ENCODE measurements around the gene ZNF296.

Gene ZNF296

DNA sequence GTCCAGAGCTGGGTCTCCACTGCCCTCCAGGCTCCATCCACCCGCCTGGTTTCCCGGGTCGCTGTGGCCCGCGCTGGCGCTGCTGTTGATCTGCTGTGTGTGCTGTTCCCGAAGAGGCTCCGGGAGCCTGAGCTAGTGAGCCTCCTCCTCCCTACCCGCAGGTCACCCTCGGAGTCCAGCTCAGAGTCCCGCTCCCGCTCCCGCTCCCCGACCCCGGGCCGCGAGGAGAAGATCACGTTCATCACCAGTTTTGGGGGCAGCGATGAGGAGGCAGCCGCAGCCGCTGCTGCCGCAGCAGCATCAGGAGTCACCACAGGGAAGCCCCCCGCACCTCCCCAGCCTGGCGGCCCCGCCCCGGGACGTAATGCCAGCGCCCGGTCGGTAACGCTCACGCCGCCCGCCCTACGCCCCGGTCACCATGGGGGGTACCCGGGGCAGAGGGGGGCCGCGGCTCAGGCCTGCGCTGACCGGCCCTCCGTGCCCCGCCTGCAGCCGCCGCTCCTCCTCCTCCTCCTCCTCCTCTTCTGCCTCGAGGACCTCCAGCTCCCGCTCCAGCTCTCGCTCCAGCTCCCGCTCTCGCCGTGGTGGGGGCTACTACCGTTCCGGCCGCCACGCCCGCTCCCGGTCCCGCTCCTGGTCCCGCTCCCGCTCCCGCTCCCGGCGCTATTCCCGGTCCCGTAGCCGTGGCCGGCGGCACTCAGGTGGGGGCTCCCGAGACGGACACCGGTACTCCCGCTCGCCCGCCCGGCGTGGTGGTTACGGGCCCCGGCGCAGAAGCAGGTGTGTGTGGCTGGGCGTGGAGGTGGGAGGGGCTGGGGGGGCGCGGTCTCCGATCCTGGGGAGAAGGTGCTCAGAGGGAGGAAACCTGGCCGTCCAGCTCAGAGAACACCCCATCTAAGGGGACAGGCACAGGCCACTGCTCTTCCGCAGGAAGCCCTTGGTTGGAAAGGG is 12.2 kb downstream of the ZNF296 start:
- H3K9me3 ChIP-seq (ENCODE audit: control insufficient read depth in 5 of 5, low read length in 5 of 5): no peaks in the 10 kb centered on the region
- H3K4me1 ChIP-seq (ENCODE audit: control insufficient read depth in 5 of 5, insufficient read depth in 5 of 5, low read length in 5 of 5): peaks cover 0 to 1% (median 0%) of the 10 kb centered on the region in 5 donors
- H3K27ac ChIP-seq (ENCODE audit: low read depth, low read length): no peak overlapping the region
- H3K27me3 ChIP-seq (ENCODE audit: control insufficient read depth in 5 of 5, insufficient read depth in 4 of 5, low read length in 5 of 5): no peaks in the 10 kb centered on the region
- no peak overlapping the region for H3K4me3 ChIP-seq (ENCODE audit: low read depth in 1 of 5, low read length in 5 of 5)
- no peak overlapping the region for H3K9ac ChIP-seq (ENCODE audit: low read length in 5 of 5)
- H3K36me3 ChIP-seq (ENCODE audit: control insufficient read depth in 5 of 5, insufficient read depth in 5 of 5, low read length in 5 of 5): peaks cover 0 to 88% (median 79%) of the 10 kb centered on the region in 5 donors

DNA sequence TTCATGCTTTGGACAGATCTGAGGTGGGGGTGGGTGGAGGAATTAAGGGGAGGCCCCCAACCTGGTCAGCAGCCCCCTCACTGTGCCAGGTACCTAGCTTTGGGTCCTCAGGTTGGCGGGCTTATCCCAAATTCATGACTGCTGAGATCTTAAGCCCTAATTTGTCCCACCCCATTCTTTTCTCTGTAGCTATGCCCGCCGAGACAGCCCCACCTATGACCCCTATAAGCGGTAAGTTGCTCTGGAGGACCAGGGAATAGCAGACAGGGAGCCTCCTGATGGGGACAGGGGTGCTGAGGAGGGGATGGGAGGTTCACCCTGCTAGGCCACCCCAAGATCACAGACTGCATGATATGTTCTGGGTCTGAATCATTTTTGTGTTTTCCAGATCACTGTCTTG is 14.3 kb downstream of the ZNF296 start:
- no peak overlapping the region for H3K9ac ChIP-seq (ENCODE audit: low read length in 5 of 5)
- no peaks in the 10 kb centered on the region for H3K4me1 ChIP-seq (ENCODE audit: control insufficient read depth in 5 of 5, insufficient read depth in 5 of 5, low read length in 5 of 5)
- no peaks in the 10 kb centered on the region for H3K9me3 ChIP-seq (ENCODE audit: control insufficient read depth in 5 of 5, low read length in 5 of 5)
- no peak overlapping the region for H3K27ac ChIP-seq (ENCODE audit: low read depth, low read length)
- no peaks in the 10 kb centered on the region for H3K27me3 ChIP-seq (ENCODE audit: control insufficient read depth in 5 of 5, insufficient read depth in 4 of 5, low read length in 5 of 5)
- peaks cover 0 to 89% (median 82%) of the 10 kb centered on the region in 5 donors for H3K36me3 ChIP-seq (ENCODE audit: control insufficient read depth in 5 of 5, insufficient read depth in 5 of 5, low read length in 5 of 5)
- H3K4me3 ChIP-seq (ENCODE audit: low read depth in 1 of 5, low read length in 5 of 5): no peak overlapping the region

DNA sequence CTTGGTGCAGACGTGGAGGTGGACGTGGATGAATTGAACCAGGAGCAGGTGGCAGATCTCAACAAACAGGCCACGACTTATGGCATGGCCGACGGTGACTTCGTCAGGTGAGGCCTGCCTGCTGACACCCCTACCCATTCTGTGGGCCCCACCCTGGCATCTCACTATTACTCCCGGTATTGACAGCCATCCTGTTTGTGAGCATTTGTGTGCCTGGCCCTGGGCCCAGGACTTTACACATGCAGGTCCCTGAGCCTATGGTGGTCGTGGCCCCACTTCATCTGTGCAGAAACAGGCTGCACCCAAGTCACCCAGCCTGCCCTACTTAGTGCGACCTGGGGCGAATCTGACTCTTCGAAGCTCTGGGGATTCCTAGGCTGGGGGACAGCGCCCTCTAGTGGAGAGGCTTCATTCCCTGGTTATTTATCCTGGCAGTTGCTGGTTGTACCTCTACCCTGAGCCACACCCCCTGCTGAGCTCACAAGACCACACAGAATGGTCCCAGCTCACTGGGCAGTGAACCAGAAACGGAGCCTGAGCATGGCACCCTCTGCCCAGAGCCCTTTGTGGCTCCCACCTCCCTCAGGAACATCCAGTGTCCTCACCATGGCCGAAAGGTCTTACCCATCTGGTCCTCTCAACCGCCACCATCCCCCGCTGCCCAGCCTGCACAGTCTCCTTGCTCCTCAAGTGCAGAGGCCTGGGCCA is 16.9 kb downstream of the ZNF296 start:
- Histone ChIP-seq H3K27ac (ENCODE audit: low read depth, low read length) (no peak overlapping the region), H3K27me3 (ENCODE audit: control insufficient read depth in 5 of 5, insufficient read depth in 4 of 5, low read length in 5 of 5) (no peaks in the 10 kb centered on the region), H3K4me1 (ENCODE audit: control insufficient read depth in 5 of 5, insufficient read depth in 5 of 5, low read length in 5 of 5) (no peaks in the 10 kb centered on the region), H3K9me3 (ENCODE audit: control insufficient read depth in 5 of 5, low read length in 5 of 5) (no peaks in the 10 kb centered on the region), H3K36me3 (ENCODE audit: control insufficient read depth in 5 of 5, insufficient read depth in 5 of 5, low read length in 5 of 5) (peaks cover 0 to 94% (median 89%) of the 10 kb centered on the region in 5 donors), H3K4me3 (ENCODE audit: low read depth in 1 of 5, low read length in 5 of 5) (no peak overlapping the region), H3K9ac (ENCODE audit: low read length in 5 of 5) (no peak overlapping the region)

DNA sequence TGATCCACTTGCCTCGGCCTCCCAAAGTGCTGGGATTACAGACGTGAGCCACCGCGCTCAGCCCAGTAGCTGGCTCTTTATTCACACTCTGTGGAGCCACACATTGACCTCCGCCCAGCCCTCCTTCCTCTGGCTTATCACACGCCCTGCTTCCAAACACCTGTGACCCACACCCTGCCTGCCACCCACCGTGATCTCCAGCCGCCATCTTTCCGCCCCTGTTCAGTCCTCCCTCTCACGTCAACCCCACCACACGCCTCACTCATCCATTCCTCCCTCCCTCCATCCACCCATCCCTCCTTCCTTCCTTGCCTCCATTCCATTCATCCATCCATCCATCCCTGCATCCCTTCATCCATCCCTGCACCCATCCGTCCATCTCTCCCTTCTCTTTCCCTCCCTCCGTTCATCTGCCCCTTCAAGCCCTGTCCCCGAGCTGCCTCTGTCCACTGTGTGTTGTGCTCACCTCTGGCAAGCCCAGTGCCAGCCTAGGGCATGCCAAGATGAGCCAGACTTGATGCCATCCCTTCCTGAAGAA is 17.6 kb downstream of the ZNF296 start:
- Histone ChIP-seq H3K4me3 (ENCODE audit: low read depth in 1 of 5, low read length in 5 of 5) (no peak overlapping the region), H3K27me3 (ENCODE audit: control insufficient read depth in 5 of 5, insufficient read depth in 4 of 5, low read length in 5 of 5) (no peaks in the 10 kb centered on the region), H3K9me3 (ENCODE audit: control insufficient read depth in 5 of 5, low read length in 5 of 5) (no peaks in the 10 kb centered on the region), H3K36me3 (ENCODE audit: control insufficient read depth in 5 of 5, insufficient read depth in 5 of 5, low read length in 5 of 5) (peaks cover 0 to 94% (median 90%) of the 10 kb centered on the region in 5 donors), H3K9ac (ENCODE audit: low read length in 5 of 5) (no peak overlapping the region), H3K27ac (ENCODE audit: low read depth, low read length) (no peak overlapping the region), H3K4me1 (ENCODE audit: control insufficient read depth in 5 of 5, insufficient read depth in 5 of 5, low read length in 5 of 5) (no peaks in the 10 kb centered on the region)

DNA sequence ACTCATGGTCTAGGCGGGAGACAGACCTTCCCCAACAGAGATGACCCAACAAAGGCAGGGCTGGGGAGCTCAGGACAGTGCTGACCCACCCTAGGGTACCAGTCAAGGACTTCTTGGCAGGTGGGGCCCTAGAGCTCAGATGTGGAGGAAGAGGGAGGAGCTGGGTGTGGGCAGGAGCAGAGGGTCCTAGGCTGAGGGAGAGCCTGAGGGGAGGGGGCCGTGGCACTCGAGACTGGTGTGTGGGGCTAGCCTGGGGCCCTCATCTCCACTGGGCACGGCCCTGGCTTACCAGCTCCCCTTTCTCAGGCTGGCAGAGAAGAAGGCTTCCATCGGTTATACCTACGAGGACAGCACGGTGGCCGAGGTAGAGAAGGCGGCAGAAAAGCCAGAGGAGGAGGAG is 18.8 kb downstream of the ZNF296 start:
- no peaks in the 10 kb centered on the region for H3K9me3 ChIP-seq (ENCODE audit: control insufficient read depth in 5 of 5, low read length in 5 of 5)
- H3K27me3 ChIP-seq (ENCODE audit: control insufficient read depth in 5 of 5, insufficient read depth in 4 of 5, low read length in 5 of 5): no peaks in the 10 kb centered on the region
- peaks cover 0 to 93% (median 92%) of the 10 kb centered on the region in 5 donors for H3K36me3 ChIP-seq (ENCODE audit: control insufficient read depth in 5 of 5, insufficient read depth in 5 of 5, low read length in 5 of 5)
- no peak overlapping the region for H3K9ac ChIP-seq (ENCODE audit: low read length in 5 of 5)
- H3K4me1 ChIP-seq (ENCODE audit: control insufficient read depth in 5 of 5, insufficient read depth in 5 of 5, low read length in 5 of 5): peaks cover 0 to 1% (median 0%) of the 10 kb centered on the region in 5 donors
- H3K4me3 ChIP-seq (ENCODE audit: low read depth in 1 of 5, low read length in 5 of 5): no peak overlapping the region
- H3K27ac ChIP-seq (ENCODE audit: low read depth, low read length): no peak overlapping the region

DNA sequence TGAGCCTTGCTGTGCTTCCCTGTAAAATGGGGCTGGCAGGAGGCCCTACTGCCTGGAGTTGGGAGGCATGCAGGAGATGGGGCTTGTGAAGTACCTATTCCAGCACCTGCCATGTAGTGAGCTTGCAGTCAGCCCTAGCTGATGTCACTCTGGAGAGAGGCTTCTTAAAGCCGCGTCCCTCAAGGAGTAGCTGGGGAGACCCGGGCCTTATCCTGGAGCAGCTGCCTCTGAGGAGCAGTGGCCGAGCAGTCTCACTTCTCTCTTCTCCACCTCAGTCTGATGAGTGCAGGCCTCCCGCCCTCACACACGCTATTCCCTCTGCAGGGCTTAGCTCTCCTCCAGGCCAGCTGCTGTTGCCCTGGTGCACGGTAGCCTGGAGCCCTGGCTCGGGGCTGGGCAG is 19.4 kb downstream of the ZNF296 start:
- Histone ChIP-seq H3K4me1 (ENCODE audit: control insufficient read depth in 5 of 5, insufficient read depth in 5 of 5, low read length in 5 of 5) (peaks cover 0 to 7% (median 4%) of the 10 kb centered on the region in 5 donors), H3K36me3 (ENCODE audit: control insufficient read depth in 5 of 5, insufficient read depth in 5 of 5, low read length in 5 of 5) (peaks cover 0 to 96% (median 92%) of the 10 kb centered on the region in 5 donors), H3K27ac (ENCODE audit: low read depth, low read length) (no peak overlapping the region), H3K4me3 (ENCODE audit: low read depth in 1 of 5, low read length in 5 of 5) (no peak overlapping the region), H3K27me3 (ENCODE audit: control insufficient read depth in 5 of 5, insufficient read depth in 4 of 5, low read length in 5 of 5) (no peaks in the 10 kb centered on the region), H3K9ac (ENCODE audit: low read length in 5 of 5) (no peak overlapping the region), H3K9me3 (ENCODE audit: control insufficient read depth in 5 of 5, low read length in 5 of 5) (no peaks in the 10 kb centered on the region)

DNA sequence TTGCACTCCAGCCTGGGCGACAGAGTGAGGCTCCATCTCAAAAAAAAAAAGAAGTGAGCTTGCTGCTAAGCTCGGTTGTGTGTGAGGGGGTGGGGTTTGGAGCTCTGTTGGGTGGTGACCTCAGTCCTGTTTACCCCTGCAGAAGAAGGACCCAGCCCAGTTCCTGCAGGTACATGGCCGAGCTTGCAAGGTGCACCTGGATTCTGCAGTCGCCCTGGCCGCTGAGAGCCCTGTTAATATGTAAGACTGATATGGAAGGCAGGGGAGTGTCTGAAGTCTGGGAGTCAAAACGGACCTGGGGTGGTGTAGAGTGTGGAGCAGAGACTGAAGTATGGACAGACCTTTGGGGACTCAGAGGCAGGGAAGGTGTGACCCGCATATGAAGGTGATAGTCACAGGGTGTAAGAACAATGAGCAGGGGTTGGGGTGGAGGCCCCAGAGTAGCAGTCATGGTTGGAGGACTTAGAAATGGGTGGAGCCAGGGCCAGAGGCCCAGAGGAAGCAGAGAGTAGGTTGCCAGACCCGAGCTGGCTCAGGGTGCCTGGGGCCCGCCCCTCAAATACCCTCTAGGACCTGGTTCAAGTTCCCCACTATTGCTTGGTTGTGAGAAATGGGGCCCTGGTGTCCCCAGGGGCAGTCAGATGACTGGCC is 24.2 kb downstream of the ZNF296 start:
- Histone ChIP-seq H3K36me3 (ENCODE audit: control insufficient read depth in 5 of 5, insufficient read depth in 5 of 5, low read length in 5 of 5) (peaks cover 0 to 64% (median 45%) of the 10 kb centered on the region in 5 donors), H3K9ac (ENCODE audit: low read length in 5 of 5) (no peak overlapping the region), H3K27me3 (ENCODE audit: control insufficient read depth in 5 of 5, insufficient read depth in 4 of 5, low read length in 5 of 5) (no peaks in the 10 kb centered on the region), H3K4me1 (ENCODE audit: control insufficient read depth in 5 of 5, insufficient read depth in 5 of 5, low read length in 5 of 5) (peaks cover 4 to 25% (median 14%) of the 10 kb centered on the region in 5 donors), H3K9me3 (ENCODE audit: control insufficient read depth in 5 of 5, low read length in 5 of 5) (no peaks in the 10 kb centered on the region), H3K27ac (ENCODE audit: low read depth, low read length) (no peak overlapping the region), H3K4me3 (ENCODE audit: low read depth in 1 of 5, low read length in 5 of 5) (no peak overlapping the region)

DNA sequence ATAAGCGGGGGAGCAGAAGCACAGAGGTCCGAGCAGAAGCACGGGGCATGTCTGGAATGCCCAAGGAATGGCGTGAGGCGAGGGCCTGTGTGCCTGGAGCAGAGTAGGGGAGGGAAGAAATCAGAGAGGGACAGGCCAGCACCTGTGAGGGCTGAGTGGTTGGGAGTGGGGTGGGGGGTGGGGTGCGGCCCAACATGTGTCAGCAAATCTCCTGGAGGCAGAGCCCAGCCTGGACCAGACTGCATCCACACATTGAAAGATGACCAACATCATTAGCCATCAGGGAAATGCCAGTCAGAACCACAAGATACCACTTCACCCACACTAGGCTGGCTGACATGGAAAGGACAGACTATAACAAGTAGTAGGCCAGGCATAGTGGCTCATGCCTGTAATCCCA is 26.2 kb downstream of the ZNF296 start:
- Histone ChIP-seq H3K9ac (ENCODE audit: low read length in 5 of 5) (no peak overlapping the region), H3K36me3 (ENCODE audit: control insufficient read depth in 5 of 5, insufficient read depth in 5 of 5, low read length in 5 of 5) (peaks cover 0 to 60% (median 43%) of the 10 kb centered on the region in 5 donors), H3K9me3 (ENCODE audit: control insufficient read depth in 5 of 5, low read length in 5 of 5) (no peaks in the 10 kb centered on the region), H3K4me1 (ENCODE audit: control insufficient read depth in 5 of 5, insufficient read depth in 5 of 5, low read length in 5 of 5) (peaks cover 4 to 35% (median 19%) of the 10 kb centered on the region in 5 donors), H3K27ac (ENCODE audit: low read depth, low read length) (no peak overlapping the region), H3K4me3 (ENCODE audit: low read depth in 1 of 5, low read length in 5 of 5) (no peak overlapping the region), H3K27me3 (ENCODE audit: control insufficient read depth in 5 of 5, insufficient read depth in 4 of 5, low read length in 5 of 5) (no peaks in the 10 kb centered on the region)

DNA sequence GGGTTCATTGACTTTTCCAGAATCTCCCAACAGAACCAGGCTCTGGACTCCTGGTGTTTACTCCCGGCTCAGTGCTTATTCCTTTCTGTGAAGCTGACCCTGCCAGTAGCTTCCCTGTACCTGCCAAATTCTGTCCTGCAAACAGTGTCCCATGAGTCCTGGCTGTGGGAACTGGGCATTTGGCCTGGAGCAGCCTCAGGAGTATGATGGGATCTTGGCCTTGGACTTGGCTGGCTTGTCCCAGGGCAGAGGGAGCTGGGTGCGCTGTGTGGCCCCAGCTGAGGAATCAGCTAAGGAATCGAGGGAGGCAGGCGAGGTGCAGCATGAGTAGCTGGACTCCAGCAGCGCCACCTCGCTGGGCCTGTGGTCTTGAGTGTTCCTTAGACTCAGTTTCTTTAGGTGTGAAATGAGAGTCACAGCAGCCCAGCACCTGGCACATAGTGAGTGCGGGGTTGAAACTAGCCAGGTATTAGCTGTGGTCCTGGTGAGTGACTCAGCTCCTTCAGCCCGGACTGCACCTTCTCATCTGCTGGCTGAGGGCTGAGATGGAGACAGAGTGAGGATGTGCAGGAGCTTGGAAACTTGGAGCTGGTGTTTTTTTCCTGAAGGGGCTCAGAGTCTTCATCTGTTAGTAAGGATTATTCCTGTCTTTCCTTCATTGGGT is 27.1 kb downstream of the ZNF296 start:
- Histone ChIP-seq H3K4me1 (ENCODE audit: control insufficient read depth in 5 of 5, insufficient read depth in 5 of 5, low read length in 5 of 5) (peaks cover 4 to 37% (median 19%) of the 10 kb centered on the region in 5 donors), H3K4me3 (ENCODE audit: low read depth in 1 of 5, low read length in 5 of 5) (no peak overlapping the region), H3K27ac (ENCODE audit: low read depth, low read length) (no peak overlapping the region), H3K36me3 (ENCODE audit: control insufficient read depth in 5 of 5, insufficient read depth in 5 of 5, low read length in 5 of 5) (peaks cover 0 to 60% (median 43%) of the 10 kb centered on the region in 5 donors), H3K9ac (ENCODE audit: low read length in 5 of 5) (peak overlapping the region in 2 of 5 donors; percentile 6 to 41), H3K27me3 (ENCODE audit: control insufficient read depth in 5 of 5, insufficient read depth in 4 of 5, low read length in 5 of 5) (no peaks in the 10 kb centered on the region), H3K9me3 (ENCODE audit: control insufficient read depth in 5 of 5, low read length in 5 of 5) (no peaks in the 10 kb centered on the region)
